ENCODE measurements around the gene TCTA.

The TCTA gene

DNA sequence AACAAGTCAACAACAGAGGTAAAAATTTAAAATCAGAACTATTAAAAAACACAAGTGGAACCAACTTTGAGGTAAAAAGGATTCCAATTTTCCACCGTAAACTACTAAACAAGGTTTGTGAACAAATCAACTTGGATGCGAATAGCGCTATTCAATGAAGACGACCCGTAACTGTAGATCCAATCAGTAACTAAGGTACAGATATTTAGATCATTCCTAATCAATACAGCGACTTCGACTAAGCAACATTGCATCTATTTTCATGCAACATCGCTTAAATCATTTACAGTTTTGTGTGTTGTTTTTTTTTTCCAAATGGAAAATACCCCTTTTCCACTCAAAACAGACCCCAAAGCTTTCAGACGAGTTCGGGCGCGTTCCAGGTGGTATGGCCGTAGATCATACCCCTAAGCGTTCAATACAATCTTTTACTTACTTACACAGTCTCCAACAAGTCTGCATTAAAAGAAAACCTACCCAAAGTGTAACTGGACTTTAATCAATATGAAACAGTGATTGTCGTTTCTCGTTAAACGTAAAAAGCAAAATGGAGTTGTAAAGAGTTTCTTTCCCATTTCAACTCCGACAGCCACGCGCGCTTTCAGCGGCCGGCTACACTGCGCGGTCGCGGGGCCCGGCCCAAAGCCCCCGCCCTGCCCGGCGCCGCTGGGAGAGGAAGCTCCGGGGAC lies 1.2 kb upstream of the TCTA start:
- DNase-seq, result no peak

DNA sequence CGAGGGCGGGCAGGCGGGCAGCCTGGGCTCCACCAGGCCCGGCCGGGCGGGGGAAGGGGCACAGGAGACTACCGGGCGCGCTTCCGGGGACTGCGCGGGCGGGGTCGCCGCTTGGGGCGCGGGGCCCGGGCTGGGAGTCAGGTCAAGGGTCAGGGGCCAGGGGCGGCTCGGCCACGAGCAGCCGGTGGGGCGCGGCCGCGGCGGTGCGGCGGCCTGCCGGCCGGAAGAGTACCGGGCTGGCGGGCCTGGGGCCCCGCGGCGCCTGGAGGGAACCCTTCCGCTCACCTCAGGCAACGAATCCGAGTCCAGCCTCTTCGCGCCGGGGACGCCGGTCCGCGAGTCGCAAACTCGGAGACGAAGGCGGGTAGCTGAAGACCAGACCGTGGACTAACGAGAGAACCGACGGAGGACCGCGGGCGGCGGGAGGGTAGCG lies 672 bp upstream of the TCTA start:
- no peak for DNase-seq

DNA sequence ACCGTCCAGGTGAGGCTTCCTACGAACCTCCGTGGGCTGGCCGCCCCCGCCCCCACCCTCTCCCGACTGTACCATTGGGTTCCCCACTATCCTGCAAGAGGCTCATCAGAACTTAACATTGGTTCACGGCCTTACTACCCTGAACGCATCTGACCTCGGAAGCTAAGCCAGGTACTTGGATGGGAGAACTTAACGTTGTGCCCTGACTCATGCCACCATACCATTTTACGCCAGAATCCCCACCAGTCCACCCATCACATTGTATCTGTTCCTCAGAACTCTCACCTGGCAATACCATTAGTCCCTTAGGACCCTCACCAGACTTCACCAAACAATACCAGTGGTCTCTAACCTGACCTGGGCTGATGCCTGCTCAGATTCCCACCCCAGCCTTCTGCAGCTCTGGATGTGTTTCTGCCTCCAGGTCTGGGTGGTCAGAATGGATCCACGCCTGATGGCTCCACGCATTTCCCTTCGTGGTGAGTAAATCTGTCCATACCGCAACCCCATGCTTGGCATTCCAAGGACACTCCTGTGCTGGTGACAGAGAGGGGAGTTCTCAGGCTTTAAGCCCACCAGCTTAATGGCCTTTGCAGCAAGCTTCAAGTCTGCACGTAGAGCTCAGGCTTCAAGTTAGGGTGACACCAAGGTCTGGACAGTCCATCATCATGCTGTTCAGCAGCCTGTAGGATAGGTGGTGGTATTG lies 562 bp downstream of the TCTA start:
- DNase-seq, result no peak

DNA sequence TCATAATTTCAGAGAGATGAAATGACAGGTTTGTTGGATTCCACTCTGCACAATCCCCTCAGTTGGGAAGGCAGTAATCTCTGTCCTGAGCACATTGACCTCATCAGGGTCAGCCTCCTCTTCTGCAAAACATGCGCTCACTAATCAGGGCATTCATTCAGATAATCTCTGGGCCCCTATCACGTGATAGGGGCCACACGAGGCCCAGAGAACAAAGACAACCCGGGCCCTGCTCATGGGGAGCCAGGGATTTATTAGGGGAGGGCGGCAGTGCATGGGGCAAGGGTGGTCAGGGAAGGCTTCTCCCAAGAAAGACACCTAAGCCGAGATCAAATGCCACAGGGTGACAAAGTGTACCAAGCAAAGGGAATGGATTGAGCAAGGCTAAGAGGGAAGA lies 1.1 kb downstream of the TCTA start:
- DNase-seq, result no peak

DNA sequence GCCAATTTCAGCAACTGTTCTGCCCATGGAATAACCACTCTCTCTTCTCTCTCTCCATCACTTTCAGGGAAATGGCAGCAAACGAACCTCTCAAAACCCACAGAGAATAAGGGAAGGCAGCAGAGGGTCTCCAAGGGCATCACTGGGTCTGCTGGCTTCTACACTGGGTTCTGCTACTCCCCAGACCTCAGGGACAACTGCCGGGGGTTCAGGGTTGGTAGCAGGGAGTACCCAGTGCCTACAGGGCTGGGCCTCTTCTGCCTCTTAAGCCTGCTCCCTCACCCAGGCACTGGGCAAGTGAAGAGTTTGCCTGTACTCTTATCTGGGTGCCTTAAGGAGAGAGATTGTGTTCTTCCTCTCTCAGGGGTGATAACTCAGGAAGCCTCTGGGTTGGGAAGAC lies 2.5 kb downstream of the TCTA start:
- no peak for DNase-seq

DNA sequence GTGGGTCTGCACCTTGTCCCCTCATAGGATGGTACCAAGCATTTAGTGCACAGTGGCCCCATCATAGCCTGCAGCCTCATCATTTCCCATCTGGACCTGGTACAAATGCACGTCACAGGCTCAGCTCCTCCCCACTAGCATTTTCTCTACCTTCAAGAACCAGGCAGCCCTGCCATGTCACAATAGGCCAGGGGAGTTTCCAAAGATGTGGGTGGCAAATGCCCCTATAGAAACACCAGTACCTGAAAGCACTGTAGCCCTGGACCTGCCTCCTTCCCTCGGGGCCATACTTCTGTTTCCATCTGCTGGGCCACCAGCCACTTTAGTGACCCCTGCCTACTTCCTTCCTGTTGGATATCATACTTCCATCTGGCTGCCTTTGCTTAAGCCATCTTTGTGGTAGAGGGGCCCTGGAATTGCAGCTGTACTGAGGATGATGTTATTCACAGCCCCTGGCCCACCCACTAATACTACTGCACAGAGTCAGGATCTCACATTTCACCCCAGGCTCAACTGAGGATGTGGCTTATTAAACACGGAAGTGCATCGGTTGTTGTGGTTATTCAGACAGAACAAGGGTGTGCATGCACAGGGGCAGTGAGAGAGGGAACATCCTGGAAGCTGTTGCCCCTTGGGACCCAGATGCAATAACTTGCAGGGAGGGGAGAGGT lies 3.8 kb downstream of the TCTA start:
- no peak for DNase-seq

DNA sequence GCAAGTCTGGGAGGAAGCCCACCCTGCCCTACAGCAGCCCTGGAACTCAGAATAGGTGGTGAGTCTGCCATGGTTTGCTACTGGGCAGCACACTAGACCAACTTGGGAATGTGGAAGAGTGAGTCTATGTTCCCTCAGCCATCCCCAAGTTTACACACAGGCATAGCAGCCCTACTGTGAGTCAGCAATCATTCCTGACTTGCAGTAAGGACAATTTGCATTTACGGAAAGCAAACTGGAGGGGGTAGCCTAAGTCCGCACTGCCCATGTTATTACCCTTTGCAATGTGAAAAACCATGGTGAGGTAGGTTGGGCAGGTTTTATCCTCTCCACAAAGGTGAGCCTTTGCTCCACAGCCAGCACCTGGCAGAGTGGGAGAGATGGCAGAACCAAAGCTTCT lies 4.6 kb downstream of the TCTA start:
- no peak for DNase-seq

DNA sequence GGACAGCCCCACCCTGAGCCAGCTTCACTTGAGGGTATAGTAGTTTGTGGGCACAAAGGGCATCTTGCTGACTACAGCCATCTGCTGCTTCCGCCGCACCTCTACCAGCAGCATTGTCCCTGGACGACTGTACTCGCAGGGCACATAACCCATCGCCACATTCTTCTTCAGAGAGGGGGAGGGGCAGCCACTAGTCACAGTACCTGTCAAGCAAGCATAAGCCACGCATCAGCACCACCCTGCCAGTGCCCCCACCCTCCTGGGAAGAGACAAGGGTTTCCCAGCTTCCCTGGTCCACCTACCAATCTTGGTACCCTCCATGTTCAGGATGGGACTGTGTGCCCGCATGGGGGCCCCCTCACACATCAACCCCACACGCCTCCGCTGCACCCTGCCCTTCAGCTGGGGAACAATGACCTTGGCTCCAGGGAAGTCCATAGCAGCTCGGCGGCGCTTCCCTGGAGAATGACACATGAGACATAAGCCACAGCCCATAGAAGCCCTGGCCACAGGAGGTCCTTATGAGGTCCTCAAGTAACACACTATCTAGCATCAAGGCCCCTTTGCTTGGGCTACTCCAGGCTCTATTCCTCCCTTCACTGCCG lies 5.4 kb downstream of the TCTA start:
- no peak for DNase-seq

DNA sequence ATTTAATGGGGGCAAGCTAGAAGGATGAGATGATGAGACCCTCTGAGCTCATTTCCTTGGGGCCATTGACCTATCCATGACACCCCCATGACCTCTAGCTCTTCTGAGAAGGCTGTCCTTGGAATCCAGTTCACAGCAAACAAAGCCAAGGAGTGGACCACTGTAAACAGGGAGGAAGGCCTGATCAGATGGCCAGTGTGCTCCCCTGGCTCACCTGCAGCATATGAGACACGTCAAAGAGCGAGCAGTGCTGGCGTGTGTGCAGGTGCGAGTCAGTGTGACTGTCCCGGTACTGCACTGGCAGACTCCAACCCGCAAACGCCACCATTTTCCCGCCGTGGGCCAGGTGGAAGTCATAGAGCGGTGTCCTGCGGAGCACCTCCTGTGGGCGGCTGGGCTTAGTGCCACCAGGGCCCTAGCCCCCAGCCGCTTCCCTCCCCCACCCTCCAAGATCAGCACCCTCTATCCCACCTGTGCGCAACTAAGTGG lies 9.7 kb downstream of the TCTA start:
- no peak for DNase-seq

DNA sequence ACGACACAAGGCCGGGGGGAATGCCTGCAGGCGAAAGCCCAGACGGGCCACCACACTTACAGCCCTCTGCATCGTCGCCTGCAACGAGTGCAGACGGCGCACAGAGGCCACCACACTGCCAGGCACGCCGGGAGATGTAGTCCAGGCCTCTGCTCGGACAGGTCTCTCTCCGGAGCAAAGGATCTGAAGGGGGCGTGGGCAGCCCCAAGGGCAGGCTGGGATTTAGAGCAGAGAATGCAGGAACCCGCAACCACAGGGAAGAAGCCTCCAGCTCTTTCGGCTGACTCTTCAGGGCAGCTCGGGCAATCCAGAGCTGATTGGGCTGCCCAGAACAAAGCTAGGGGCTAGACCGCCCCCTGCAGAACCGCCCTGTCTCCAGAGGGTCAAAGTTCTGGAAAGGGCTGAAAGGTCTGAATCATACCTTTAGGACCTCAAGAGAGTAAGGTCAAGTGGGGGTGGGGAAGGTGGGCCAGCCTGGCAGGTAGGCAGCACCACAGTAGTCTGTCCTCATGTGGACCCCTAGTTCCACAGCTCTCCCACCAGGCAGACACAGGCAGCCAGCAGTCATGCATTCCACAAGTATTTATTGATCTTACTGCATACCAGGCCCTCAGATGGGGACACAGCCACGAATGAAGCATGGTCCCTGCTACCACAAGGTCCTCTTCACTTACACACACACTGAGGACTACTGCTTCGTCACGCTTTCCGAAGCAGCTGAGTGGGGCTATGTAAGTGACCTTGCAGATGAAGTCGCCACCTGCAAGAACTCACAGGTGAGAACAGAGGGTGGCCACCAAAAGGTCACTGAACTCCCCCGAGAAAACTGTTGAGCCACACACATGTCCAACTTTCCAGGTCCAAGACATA lies 10.4 kb downstream of the TCTA start, which contains the start of gene AMT:
AMT (minus strand) TSS at position 95 of the 870 bp plus-strand sequence; CDS start at position 72, 23 bp downstream.
- no peak for DNase-seq

DNA sequence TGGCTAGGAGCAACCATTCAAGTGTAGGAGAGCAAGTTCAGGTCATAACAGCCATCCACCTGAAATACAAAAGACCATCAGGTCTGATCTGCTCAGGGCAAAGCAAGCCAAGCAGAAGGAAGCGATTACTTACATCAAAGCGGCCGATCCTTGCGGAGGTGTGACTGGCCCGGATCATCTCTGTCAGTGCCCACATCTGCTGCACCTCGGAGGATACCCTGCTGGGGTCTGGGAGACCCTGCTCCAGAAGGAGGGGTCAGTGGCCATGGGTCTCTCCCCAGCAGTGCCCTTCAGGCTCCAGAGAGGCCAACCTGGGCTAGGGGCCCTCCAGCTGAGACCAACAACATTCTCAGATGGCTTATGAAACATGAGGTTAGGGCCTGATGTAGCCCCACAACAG lies 12.6 kb downstream of the TCTA start:
- no peak for DNase-seq

DNA sequence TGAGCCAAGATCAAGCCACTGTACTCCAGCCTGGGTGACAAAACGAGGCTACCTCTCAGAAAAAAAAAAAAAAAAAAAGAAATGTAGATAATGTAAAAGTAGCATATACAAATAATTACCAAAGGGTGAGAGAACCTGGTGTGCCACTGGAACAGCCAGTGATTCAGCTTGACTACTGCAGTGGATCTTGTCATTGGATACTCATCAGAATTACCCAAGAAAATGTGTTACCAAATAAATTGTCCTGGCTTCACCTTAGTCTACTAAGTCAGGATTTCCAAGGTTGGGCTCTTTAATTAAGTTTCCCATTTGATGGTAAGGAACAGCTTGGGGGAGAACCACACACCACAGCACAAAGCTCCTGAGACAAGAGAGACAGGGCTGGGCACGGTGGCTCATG lies 15.4 kb downstream of the TCTA start:
- DNase-seq, result no peak

DNA sequence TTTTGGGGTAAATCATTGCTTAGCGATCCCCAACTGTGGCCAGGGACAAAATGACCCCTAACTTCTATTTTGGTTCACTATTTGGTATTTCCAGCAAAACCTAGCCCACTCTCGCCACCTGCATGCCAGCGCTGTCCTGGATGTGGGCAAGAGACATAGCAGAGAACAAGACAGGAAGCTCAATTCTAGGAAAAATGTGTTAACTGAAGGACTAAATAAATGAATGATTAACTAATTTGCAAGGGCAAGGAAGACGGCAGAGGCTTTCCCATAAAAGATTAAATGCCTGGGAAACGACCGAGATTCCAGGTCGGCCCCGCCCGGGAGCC lies 16.5 kb downstream of the TCTA start:
- no peak for DNase-seq

DNA sequence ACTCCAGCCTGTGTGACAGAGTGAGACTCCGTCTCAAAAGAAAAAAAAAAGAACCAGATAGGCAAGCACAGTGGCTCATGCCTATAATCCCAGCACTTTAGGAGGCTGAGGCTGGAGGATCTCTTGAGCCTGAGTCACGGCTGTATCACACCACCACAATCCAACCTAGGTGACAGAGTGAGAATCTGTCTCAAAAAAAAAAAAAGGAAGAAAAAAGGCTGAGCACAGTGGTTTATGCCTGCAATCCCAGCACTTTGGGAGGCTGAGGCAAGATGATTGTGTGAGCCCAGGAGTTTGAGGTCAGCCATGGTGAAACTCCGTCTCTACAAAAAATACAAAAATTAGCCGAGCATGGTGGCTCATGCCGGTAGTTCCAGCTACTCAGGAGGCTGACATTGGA lies 22.5 kb downstream of the TCTA start:
- DNase-seq, result no peak

DNA sequence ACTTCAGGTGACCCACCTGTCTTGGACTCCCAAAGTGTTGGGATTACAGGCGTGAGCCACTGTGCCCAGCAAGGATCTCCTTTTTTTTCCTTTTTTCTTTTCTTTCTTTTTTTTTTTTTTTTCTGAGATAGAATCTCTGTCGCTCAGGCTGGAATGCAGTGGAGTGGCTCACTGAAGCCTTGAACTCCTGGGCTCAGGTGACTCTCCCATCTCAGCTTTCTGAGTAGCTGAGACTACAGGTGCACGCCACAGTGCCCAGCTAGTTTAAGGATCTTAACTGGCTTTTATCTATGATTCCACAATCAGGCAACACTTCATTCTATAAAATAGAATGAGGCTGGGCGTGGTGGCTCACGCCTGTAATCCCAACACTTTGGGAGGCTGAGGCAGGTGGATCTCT lies 33.2 kb downstream of the TCTA start:
- DNase-seq, result no peak

DNA sequence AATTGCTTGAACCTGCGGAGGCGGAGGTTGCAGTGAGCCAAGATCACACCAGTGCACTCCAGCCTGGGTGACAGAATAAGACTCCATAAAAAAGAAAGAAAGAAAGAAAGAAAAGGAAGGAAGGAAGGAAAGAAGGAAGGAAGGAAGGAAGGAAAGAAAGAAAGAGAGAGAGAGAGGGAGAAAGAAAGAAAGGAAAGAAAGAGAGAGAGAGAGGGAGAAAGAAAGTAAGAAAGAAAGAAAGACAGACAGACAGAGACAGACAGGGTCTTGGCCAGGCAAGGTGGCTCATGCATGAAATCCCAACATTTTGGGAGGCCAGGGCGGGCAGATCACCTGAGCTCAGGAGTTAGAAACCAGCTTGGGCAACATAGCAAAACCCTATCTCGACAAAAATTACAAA lies 41.4 kb downstream of the TCTA start:
- no peak for DNase-seq

DNA sequence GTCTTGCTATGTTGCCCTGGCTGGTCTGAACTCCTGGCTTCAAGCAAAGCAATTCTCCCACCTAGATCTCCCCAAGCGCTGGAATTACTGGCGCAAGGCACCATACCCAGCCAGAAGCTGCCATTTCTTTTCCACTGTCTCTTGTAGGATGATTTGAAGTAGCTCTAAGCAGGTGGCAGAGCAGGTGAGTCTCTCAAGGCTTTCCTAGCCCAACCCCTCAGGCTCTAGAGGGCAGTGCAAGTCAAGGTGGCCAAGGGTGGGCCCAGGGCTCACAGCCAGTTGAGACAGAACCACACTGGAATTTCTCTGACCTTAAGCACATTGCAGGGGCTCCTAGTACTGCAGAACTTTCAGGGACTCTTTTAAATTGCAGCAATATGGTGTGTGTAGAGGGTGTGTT lies 42.2 kb downstream of the TCTA start:
- no peak for DNase-seq

DNA sequence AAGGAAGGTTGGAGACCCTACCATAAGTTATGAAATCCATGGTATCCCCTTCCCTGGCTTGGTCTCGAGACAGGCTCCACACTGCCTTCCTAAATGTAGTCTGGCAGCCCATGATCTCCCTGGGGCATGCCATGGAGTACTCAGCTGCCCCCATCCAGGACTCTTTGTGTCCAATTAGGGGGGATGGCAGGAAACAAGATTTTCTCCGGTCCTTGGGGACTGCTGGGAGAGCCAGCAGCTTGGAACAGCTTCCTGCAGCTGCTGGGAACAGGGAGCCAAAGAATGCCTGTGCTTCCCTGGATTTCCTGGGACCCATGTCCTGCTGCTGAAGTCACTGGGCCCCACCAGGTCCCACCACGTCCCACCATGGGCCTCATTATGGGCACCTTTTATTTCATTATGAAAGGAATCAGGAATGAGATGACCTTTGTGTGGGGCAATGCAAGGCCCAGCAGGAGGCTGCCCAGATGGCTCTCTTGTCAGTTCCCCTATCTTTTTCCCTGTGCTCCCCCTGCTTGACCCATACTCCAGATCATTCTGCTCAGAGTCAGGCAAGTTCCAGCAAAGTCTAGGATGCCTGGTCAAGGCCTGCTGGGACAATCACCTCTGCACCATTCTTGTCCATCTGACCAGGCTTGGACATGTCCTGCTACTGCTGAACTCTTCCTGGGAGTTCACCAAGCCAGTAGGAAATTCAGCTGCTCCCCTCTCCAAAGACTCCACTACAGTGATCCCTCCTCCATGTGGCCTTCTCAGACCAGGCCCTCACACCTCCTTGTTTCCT lies 42.9 kb downstream of the TCTA start:
- no peak for DNase-seq

DNA sequence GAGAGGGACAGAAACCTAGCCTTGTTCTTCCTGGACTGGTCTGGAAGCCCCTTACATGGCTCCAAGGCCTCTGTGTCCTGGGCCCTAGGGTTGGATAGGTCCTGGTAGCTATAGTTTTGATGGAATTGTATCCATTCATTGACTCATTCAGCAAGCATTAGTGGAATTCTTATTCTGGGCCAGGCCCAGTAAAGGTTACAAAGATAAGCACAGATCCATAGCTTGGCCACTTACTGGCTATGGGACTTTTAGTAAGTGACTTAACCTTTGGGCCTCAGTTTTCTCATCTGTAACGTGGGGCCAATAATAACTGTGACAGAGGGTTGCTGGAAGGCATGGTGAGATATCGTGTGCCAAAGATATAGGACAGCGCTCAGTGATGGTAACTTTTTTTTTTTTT lies 44.2 kb downstream of the TCTA start:
- DNase-seq, result no peak

DNA sequence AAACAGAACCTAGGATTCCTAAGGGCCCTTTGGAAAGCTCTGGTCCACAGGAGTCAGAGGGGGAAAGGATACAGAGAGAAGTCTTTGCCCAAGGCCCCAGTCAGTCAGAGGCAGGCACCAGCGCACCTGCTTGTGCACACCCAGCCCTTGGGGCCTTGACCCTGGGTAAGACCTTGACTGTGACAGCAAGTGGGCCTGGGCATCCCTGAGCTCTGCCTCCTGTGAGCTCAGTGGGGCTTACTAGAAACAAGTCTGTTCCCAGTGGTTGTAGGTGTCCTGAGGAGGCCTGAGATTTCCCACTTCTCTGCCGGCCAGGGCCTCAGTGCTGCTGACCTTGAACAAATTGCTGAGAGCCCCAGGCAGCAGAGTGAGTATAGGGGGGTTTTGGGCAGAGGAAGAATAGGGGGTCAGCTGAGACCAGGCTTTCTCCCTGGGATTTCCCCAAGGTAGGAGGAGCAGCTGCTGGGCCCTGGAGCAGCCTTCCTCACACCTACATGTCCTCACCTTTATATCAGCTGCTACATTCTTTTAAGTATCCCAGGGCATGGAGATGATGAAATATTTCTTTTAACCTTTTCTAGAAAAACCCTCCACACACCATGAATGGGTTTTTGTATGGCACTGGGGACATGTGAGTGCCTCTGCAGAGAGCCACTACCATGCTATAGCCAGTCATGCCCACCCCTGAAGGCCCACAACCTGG lies 48.1 kb downstream of the TCTA start:
- no peak for DNase-seq

DNA sequence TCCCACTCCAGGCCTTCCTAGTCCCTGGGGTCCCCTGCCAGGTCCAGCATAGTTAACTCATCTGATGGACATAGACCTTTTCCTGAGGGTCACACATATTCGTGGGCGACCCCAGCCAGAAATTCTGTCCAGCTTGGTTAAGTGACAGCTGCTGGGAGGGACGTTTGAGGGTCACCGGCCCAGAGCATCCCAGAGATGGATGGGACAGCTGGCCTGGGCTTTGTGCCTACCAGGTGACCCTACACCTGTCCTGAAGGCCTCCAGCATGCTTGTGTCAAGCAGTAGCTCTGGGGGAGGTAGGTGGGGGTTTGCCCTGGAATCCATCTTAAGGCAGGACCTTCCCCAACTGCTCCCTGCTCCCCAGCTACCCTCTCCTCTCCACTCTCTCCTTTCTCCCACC lies 48.7 kb downstream of the TCTA start:
- no peak for DNase-seq
